Activated T-cell treated with anti-CD3 and anti-CD28 coated beads, Interleukin-2, amount 50 U/mL, for 4 hours (primary cell): ENCODE data around the gene PBX1. TPM values are rescaled to one million over a fixed set of nuclear protein-coding genes. Genes with fewer than 3 reads are reported as not detected.

Experiments
- ATAC-seq, 2 donors: fragments of 200-7000 bp; cut with Tn5 transposase; one replicate each; pipeline ENCODE4 v1.10.0; 2021
- DNase-seq: peaks from one replicate; pipeline ENCODE4 v3.0.0-alpha.2; 2020
- H3K27me3 Mint-ChIP-seq: one replicate; pipeline ENCODE4 v1.8.0; 2021; ENCODE audit warnings: low read depth, mixed read lengths
- H3K36me3 Mint-ChIP-seq: one replicate; pipeline ENCODE4 v1.8.0; 2022; ENCODE audit warnings: mixed read lengths; ENCODE audit not compliant: insufficient read depth
- H3K4me1 Mint-ChIP-seq: one replicate; pipeline ENCODE4 v1.8.0; 2021; ENCODE audit warnings: low read depth, mixed read lengths
- H3K4me3 Mint-ChIP-seq: one replicate; pipeline ENCODE4 v1.8.0; 2021; ENCODE audit warnings: mild to moderate bottlenecking, moderate library complexity, mixed read lengths
- H3K9me3 Mint-ChIP-seq: one replicate; pipeline ENCODE4 v1.8.0; 2021; ENCODE audit warnings: mixed read lengths
- total RNA-seq, 3 donors: library from RNA; stranded (reverse); gene quantifications; one replicate each; pipeline ENCODE4 v1.2.1, GENCODE V29; 2021

PBX1 gene
- total RNA-seq, 3 donors from 2014 or later, result 0.41 to 0.48 (median 0.47) TPM

- Mint-ChIP-seq H3K4me1 (no peaks in the 10 kb centered on the region), H3K4me3 (no peak overlapping the region), H3K36me3 (no peaks in the 10 kb centered on the region), H3K27me3 (no peaks in the 10 kb centered on the region), H3K9me3 (no peaks in the 10 kb centered on the region)
- DNase-seq, result no peak
- no peak for ATAC-seq
These were observed 143.2 kb downstream of the PBX1 start for GRCh38 chr1:164702216-164702615.

- H3K4me3 Mint-ChIP-seq, result no peak overlapping the region
These were observed 143.7 kb downstream of the PBX1 start for GRCh38 chr1:164702664-164703063.

GRCh38 chr1:164703463-164703862 lies 144.5 kb downstream of the PBX1 start:
- DNase-seq (no peak), ATAC-seq (no peak)
- Mint-ChIP-seq H3K36me3 (no peaks in the 10 kb centered on the region), H3K4me3 (no peak overlapping the region), H3K4me1 (no peaks in the 10 kb centered on the region), H3K27me3 (no peaks in the 10 kb centered on the region), H3K9me3 (no peaks in the 10 kb centered on the region)

More at GRCh38 chr1:164702664-164703063, 143.7 kb downstream of the PBX1 start:
- Mint-ChIP-seq H3K4me1 (no peaks in the 10 kb centered on the region), H3K36me3 (no peaks in the 10 kb centered on the region), H3K27me3 (no peaks in the 10 kb centered on the region), H3K9me3 (no peaks in the 10 kb centered on the region)
- ATAC-seq (no peak), DNase-seq (no peak)

- Mint-ChIP-seq H3K9me3 (no peaks in the 10 kb centered on the region), H3K4me3 (no peak overlapping the region), H3K4me1 (no peaks in the 10 kb centered on the region), H3K36me3 (no peaks in the 10 kb centered on the region), H3K27me3 (no peaks in the 10 kb centered on the region)
- no peak for ATAC-seq
- DNase-seq, result no peak
These were observed 145.0 kb downstream of the PBX1 start for GRCh38 chr1:164703960-164704411.

- no peaks in the 10 kb centered on the region for H3K27me3 Mint-ChIP-seq
- no peaks in the 10 kb centered on the region for H3K9me3 Mint-ChIP-seq
- DNase-seq (no peak), ATAC-seq (no peak)
- H3K36me3 Mint-ChIP-seq, result no peaks in the 10 kb centered on the region
- H3K4me3 Mint-ChIP-seq, result no peak overlapping the region
- H3K4me1 Mint-ChIP-seq, result no peaks in the 10 kb centered on the region
These were observed 146.0 kb downstream of the PBX1 start for GRCh38 chr1:164704954-164705353.

- Mint-ChIP-seq H3K9me3 (no peaks in the 10 kb centered on the region), H3K4me3 (no peak overlapping the region), H3K27me3 (no peaks in the 10 kb centered on the region), H3K4me1 (no peaks in the 10 kb centered on the region), H3K36me3 (no peaks in the 10 kb centered on the region)
- DNase-seq, result no peak
- ATAC-seq, result no peak
These were observed 147.6 kb downstream of the PBX1 start for GRCh38 chr1:164706606-164706987.

GRCh38 chr1:164707868-164708331 lies 148.9 kb downstream of the PBX1 start:
- ATAC-seq (no peak), DNase-seq (no peak)
- H3K4me1 Mint-ChIP-seq, result no peaks in the 10 kb centered on the region
- H3K27me3 Mint-ChIP-seq, result peaks cover 1% of the 10 kb centered on the region
- no peaks in the 10 kb centered on the region for H3K36me3 Mint-ChIP-seq
- H3K9me3 Mint-ChIP-seq, result no peaks in the 10 kb centered on the region
- H3K4me3 Mint-ChIP-seq, result no peak overlapping the region

- H3K4me1 Mint-ChIP-seq, result no peaks in the 10 kb centered on the region
- ATAC-seq (no peak), DNase-seq (no peak)
- H3K4me3 Mint-ChIP-seq, result no peak overlapping the region
- H3K36me3 Mint-ChIP-seq, result no peaks in the 10 kb centered on the region
- H3K27me3 Mint-ChIP-seq, result peaks cover 2% of the 10 kb centered on the region
- no peaks in the 10 kb centered on the region for H3K9me3 Mint-ChIP-seq
These were observed 149.6 kb downstream of the PBX1 start for GRCh38 chr1:164708596-164708995.

GRCh38 chr1:164709126-164709525 lies 150.1 kb downstream of the PBX1 start:
- ATAC-seq (no peak), DNase-seq (no peak)
- Mint-ChIP-seq H3K4me3 (no peak overlapping the region), H3K4me1 (no peaks in the 10 kb centered on the region), H3K27me3 (peaks cover 2% of the 10 kb centered on the region), H3K9me3 (no peaks in the 10 kb centered on the region), H3K36me3 (no peaks in the 10 kb centered on the region)

GRCh38 chr1:164709541-164710278 lies 150.7 kb downstream of the PBX1 start:
- no peaks in the 10 kb centered on the region for H3K4me1 Mint-ChIP-seq
- no peak for DNase-seq
- H3K36me3 Mint-ChIP-seq, result no peaks in the 10 kb centered on the region
- no peak for ATAC-seq
- no peaks in the 10 kb centered on the region for H3K9me3 Mint-ChIP-seq
- peaks cover 2% of the 10 kb centered on the region for H3K27me3 Mint-ChIP-seq
- H3K4me3 Mint-ChIP-seq, result no peak overlapping the region

GRCh38 chr1:164712131-164713036 lies 153.4 kb downstream of the PBX1 start:
- Mint-ChIP-seq H3K9me3 (no peaks in the 10 kb centered on the region), H3K4me3 (no peak overlapping the region), H3K27me3 (peaks cover 2% of the 10 kb centered on the region), H3K4me1 (no peaks in the 10 kb centered on the region), H3K36me3 (no peaks in the 10 kb centered on the region)
- no peak for DNase-seq
- no peak for ATAC-seq

GRCh38 chr1:164713456-164714207 lies 154.6 kb downstream of the PBX1 start:
- Mint-ChIP-seq H3K27me3 (peaks cover 2% of the 10 kb centered on the region), H3K36me3 (no peaks in the 10 kb centered on the region), H3K4me1 (no peaks in the 10 kb centered on the region), H3K9me3 (no peaks in the 10 kb centered on the region), H3K4me3 (no peak overlapping the region)
- DNase-seq (no peak), ATAC-seq (no peak)

- ATAC-seq, result no peak
These were observed 158.2 kb downstream of the PBX1 start for GRCh38 chr1:164716992-164717703.

GRCh38 chr1:164718821-164719220 lies 159.8 kb downstream of the PBX1 start:
- no peaks in the 10 kb centered on the region for H3K4me1 Mint-ChIP-seq
- H3K4me3 Mint-ChIP-seq, result no peak overlapping the region
- H3K9me3 Mint-ChIP-seq, result no peaks in the 10 kb centered on the region
- H3K36me3 Mint-ChIP-seq, result no peaks in the 10 kb centered on the region
- no peaks in the 10 kb centered on the region for H3K27me3 Mint-ChIP-seq
- no peak for DNase-seq
- ATAC-seq, result no peak

More at GRCh38 chr1:164716992-164717703, 158.2 kb downstream of the PBX1 start:
- H3K9me3 Mint-ChIP-seq, result no peaks in the 10 kb centered on the region
- no peak for DNase-seq
- no peaks in the 10 kb centered on the region for H3K36me3 Mint-ChIP-seq
- peaks cover 2% of the 10 kb centered on the region for H3K27me3 Mint-ChIP-seq
- no peak overlapping the region for H3K4me3 Mint-ChIP-seq
- no peaks in the 10 kb centered on the region for H3K4me1 Mint-ChIP-seq
